Activated gamma-delta T cell treated with anti-CD3 and anti-CD28 coated beads, Interleukin-2, amount 50 U/mL, for 16 hours (primary cell): Measurements from ENCODE around the gene ANXA6.

Experiments
- DNase-seq: peaks from one replicate; pipeline ENCODE4 v3.0.0-alpha.2; 2020; ENCODE audit warnings: low read depth

Gene ANXA6

DNA sequence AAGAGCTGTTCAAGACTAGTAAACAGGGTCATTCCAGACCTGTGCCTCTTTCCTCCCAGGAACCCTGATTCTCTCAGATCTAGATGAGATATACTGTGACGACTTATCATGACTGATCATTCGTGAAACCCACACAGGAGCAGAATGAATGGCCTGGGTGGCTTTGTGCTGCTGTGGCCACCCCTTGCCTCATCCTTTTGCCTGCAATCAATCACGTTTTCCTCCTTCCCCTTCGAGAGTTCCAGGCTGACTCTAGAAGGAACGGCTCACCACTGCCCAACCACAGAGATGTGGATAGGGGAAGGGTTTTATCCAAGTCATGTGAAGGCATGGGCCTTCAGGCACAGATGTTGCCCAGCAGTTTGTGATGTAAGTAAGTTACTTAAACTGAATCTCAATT is 5.8 kb downstream of the ANXA6 start:
- no peak for DNase-seq

DNA sequence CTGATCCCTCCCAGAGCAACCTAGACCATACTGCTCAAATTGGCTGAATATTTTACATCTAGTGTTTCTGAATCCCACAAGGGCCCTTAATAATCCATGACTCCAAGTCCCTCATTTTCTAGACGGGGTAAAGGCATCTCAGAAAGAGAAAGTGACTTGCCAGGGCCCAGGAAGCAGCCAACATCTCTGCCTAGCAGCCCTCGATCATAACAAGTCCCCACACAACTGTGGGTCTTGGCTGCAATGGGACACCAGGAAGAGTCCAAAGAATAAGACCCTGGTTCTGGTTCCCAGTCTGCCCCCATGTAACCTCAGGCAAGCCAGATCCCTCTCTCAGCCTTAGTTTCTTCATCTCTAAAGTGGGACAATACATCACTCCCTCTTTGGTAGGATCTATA is 6.3 kb downstream of the ANXA6 start:
- no peak for DNase-seq

DNA sequence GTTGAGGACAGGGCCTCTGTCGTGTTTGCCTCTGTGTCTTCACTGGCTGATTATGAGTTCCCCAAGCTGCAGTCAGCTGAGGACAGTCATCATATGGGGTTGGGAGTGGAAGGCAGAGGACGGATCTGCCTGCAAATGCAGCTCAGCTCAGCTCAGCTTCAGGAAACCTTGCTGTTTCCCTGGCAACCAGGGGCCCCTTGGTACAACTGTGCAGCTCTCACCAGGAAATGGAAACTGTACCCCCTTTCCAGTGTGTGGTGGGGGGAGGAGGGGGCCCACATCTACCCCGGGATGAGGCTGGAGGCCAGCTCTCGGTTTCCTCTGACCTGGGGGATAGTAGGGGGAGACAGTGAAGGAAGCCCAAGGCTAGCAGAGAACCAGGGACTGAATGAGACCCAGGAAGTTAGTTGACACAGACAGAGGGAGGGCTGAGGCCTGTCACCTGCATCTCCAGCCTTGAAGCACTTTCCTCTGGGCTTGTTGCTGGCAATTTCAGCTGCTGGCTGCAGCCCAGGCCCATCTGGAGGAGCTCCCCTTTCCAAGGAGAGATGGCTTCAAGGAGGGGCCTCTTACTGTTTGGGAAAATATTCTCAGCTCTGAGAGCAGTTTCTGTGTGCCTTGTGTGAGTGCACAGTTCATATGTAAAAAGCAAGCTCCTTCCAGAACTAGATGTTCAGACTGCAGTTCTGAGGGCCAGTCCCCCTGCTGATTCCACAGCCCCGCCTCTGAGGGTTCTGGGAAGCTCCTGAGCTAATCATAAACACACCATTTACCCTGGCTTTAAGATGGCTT is 6.9 kb downstream of the ANXA6 start:
- DNase-seq, result peak; percentile 52

DNA sequence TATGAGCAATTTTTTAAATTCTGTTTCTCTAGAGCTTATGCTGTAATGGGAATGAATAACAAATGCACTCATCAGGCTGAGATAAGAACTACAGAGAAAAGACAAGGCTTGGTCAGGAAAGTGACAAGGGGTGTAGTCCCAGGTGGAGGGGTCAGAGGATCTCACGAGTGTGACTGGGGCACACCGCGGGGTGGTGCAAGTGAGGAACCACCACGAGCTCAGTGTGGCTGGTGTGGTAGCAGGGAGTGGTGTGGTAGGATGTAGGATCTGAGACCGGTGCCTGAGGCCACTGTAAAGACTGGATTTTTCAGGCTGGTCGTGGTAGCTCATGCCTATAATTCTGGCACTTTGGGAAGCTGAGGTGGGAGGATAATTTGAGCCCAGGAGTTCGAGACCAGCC is 9.0 kb downstream of the ANXA6 start:
- no peak for DNase-seq

DNA sequence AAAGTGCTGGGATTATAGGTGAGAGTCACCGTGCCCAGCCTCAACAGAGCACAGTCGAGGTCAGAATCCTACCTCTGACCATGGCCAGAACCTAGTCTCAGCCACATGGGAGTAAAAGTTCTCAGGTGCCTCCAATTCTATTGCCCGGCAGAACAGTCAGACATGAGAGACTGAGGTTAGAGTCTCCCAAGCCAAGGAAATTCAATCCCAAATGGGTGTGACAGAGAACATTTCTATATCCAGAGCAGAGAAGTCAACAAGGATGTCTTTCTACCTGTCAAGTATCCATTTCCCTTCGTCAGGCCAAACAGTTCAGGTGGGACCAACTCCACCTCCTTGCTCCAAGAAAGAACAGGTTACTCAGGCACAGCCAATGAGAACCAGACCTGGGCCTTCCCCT is 10.5 kb downstream of the ANXA6 start:
- DNase-seq, result no peak

DNA sequence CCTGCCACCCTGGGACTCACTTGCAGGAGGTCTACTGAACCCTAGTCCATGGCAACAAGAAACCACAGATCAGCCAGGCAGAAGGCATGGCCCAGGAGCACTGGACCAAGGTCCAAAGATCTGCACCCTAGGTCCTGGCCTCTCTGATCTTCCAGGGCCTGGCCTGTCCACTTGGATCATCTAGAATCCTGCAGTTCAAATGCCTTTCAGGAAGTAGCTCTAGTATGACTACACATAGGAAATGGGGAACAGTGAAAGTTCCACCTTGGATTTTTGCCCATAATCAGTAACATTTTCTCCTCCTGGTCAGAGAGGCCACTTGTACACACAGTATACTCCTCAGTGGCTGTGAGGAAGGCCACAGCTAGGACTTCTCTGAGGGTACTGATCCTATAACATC is 11.5 kb downstream of the ANXA6 start:
- DNase-seq, result no peak

DNA sequence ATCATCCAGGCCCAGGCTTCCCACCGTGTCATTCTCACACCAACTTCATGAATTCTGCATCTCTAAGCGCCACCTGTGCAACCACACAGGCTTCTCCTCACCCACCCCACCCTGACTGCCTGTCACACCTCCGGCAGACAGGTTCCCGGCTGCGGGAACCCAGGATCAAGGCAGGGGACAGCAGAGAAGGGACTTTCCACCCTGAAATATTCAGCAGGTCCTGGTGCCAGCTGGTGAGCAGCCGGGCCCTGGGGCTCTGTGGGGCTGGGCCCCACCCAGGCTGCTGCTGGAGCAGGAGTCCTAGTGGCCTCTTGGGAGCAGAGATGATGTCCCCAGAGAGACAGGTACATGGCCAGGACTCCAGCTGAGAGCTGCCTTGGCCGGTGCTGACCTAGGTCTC is 12.7 kb downstream of the ANXA6 start:
- no peak for DNase-seq

DNA sequence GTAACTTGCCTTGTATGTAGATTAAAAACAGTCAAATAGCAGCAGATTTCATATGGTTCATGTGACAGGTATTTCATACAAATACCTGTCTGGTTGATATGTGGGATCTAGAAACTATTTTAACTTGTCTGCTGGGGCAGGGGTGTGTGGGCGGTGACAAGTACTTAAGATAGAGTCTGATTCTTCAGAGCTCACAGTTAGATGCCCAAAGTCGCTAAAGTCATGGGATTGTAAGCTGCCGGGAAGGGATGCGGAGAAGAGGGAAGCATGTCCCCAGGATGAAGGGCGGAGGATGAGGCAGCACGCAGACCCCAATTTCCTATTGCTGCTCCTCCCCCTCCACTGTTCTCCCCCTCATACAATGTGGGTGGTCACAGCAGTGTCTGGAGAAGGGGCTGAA is 13.3 kb downstream of the ANXA6 start:
- DNase-seq, result no peak

DNA sequence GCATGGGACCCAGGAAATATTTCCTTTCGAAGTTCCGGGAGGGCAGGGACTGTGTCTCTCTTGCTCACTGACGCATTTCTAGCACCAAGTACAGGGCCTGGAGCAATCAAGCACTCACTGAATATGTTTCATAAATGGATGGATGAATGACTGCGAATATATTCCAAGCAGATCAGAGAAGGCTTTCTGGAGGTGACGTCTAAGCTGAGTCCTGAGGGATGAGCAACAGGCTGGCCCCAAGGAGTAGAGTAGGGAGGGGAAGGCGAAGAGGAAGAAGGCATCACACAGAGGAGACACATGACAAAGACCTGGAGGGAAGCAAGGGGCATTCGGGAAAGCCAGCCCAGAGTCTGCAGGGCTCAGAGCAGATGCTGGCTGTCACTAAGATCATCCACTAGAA is 13.9 kb downstream of the ANXA6 start:
- no peak for DNase-seq

DNA sequence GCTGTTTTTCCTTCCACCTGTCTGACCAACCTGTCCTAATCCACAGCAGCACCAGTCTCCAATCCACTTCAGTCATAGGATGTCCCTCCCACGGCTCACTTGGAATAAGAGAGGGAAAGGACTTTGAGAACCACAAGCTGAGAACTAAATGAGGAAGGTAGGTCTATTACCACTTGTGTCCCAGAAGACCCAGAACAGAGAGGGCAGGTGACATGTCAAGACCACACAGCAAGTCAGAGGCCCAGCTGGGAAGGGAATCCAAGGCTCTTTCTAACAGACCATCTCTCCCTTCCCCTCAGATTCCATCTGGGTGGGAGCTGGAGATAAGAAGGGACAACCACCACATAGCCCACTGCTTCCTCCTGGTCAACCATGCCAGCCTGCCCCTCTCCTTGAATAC is 14.6 kb downstream of the ANXA6 start:
- no peak for DNase-seq

DNA sequence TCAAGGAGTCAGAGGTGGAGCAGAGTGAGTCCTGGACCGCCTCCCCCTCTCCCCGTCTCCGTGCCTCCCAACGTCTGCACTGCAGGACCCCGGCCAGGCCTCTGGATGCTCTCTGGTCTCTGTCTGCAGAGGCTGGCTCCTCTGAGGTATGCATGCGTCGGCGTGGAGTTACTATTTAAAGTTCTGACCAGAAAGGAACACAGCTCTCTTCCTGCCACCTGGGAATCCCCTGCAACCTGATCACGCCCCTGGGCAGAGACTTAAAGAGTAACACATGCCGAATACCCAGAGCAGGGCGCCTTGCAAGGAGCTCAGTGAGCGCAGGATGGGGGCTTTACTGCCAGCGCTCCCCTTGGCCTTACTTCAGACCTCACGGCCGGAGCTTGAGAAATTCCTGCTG is 16.0 kb downstream of the ANXA6 start:
- peak; percentile 55 for DNase-seq

DNA sequence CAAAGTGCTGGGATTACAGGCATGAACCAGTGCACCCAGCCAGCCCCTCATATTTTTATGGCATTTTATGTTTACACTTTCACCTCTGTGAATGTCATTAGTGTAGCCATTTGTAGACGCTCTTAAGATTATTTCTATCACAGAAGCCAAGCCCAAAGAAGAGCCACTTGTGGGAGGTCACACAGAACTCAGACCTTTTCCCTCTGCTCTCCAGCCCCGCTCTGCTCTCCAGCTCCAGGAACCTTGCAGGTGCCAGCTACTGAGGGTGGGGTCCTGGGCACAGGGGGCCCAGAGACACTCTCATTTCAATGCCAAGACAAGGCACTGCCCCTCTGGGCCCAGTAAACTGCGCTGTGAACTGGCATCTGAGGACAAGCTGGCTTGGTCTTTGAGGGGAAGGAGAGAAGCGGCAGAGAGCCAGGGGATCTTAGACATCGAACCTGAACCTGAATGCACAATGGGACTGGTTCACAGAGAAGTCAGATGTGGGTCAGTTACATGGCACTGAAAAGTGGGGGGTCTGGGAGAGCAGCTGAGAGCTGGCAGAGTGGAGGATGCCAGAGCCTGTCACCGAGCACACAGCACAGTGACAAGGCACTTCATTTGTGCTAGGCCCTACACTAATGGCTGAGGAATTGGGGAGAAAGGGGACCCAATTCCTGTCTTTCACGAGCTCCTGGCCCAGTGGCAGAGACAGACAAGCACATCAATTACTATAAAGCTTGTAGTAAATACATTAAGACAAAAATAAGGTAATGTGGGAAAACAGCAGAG is 16.7 kb downstream of the ANXA6 start:
- DNase-seq, result no peak

DNA sequence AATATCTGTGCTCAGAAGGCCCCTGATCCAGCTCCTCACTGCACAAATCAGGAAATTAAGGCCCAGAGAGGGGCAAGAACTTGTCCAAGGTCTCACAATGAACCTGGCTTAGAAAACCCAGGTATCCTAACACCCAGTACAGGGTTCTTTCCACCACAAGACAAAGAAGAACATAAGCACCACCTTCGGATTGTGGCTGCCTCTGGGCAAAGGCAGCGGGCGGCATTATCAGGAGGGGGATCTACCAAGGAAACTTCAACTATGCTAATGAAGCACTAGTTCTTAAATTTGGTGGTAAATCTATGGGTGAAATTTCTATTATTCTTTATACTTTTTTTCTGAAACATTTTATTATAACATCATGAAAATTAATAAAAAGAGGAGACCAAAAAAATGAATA is 17.9 kb downstream of the ANXA6 start:
- DNase-seq, result no peak

DNA sequence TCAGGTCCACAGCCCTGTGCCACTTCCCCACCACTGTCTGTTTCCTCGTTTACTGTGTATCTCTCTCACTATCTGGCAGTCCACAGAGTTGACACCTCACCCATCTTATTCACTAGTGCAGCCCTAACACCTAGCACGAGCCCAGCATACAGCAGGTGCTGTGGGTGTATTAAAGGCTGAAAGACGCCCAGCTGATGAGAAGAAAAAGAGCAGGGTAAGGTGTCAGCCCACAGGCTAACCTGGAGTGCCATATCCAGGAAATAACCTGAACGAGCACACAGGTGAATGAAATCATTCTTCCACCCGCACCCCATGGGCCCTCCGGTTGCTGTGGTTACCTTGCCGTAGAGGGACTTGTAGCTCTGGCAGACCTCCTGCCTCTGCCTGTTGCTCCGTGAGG is 18.6 kb downstream of the ANXA6 start:
- DNase-seq, result peak; percentile 36

DNA sequence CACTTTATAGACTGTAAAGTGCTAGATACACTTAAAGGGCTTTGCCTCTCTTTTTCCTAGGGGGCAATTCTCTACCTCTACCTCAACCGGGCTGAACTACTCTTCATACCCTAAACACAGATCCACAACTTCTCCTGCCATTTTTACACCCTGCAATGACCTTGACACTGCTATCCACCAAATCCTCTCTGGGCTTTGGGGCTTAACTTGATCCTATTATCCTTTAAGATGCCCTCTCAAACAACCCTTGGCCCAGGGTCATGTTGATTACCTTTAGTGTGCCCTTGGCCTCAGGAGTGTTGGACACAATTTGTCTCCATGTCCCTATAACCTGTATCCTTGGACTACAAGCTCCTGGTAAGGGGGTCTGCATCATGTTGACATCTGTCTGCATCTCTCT is 19.5 kb downstream of the ANXA6 start:
- DNase-seq, result no peak

DNA sequence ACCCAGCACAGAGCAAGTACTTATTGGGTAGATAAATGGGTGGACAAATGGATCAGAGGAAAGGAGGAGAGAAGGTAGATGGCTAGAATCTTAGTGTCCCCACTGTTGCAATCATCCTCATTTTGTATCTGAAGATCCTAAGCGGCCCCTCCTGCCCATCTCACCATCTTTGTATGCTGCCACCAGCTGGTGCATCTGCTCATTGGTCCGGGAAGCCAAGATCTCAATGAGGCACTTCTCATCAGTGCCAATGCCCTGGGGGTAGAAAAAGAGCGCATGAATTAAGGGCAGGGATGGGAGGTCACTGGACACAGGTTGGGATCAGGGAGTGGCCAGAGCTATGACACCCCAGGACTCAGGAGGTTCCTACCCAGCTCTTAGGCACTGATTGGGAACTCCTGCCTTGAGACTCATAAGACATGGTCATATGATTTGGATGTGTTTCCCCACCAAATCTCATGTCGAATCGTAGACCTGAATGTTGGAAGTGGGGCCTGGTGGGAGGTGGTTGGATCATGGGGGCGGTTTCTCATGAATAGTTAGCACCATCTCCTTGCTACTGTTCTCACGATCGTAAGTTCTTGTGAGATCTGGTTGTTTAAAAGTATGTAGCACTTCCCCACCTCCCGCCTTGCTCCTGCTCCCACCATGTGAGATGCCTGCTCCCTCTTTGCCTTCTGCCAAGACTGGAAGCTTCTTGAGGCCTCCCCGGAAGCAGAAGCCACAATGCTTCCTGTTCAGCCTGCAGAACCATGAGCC is 20.3 kb downstream of the ANXA6 start:
- no peak for DNase-seq

DNA sequence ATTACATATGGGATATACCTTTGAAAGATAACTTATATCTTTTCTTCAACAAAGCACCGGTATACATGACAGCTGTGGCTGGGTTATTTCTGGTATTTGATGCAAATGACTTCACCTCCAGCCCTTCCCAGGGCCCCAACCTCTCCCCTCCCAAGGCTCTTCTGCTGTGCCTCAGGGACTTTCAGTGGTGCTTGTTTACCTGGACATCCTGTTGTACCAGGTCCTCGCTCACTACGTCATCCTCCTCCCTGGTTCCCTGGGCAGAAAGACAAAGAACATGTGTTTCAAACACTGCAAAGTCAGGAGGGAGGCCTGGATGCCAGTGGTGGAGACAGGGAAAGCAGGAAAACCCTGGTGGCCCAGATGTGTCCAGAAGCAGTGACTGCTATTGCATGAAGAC is 23.4 kb downstream of the ANXA6 start:
- no peak for DNase-seq

DNA sequence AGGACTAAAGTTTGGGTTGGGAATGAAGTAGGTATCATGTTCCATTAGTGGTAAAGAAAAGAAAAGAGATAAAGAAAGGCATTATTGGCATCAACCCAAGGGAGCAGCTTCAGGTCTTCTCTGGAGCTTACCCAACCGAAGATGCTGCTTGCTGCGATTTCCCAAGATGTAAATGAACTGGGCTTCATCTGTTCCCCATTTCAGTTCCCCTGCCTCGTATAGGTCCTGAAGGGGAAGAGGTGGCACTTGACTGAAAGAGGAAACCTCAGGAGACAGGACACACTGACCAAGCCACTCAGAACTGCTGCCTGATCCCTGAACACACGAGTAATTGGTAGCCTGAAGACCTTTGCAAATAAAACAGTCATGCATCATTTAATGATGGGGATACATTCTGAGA is 24.6 kb downstream of the ANXA6 start:
- no peak for DNase-seq

DNA sequence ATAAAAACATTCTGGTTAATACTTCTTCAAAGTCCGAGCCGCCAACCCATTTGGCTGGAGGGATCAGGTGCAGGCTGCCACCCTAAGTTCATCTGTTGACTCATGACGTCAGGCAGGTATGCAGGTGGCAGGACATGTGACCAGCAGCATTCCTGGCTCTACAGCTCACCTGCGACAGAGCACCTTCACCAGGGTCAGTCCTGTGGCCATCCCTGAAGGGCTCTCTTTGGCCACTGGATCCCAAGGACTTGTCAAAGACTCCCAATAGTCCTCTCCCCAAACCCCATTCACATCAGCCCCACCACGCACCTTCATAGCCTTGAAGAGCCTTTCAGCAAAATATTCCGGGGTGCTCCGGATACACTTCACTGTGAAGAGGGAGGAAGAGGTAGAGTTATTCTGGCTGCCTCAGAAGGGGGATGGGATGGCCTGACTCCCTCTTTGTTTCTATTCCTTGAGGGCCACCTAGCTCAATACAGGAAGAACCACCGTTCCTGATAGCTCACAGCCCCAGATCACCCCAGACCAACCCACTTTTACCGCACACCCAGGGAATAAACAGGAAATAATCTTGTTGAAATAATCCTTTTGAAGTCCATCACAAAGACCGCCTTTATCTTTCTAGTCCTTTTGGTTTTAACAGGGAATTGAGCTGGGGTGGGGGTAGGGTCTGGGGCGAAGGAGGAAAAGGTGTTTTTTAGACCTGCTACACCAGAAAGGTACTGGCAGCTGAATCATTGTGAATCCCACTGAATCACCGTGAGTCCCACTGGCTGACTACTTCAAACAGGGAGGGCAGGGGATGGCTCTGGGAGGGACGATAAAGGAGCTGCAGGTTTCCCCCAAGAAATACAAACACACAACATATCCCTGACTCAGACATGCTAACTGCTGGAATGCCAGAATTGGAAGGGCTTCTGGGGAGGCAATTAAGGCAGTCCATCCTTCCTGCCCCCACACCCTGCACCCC is 26.4 kb downstream of the ANXA6 start:
- no peak for DNase-seq

DNA sequence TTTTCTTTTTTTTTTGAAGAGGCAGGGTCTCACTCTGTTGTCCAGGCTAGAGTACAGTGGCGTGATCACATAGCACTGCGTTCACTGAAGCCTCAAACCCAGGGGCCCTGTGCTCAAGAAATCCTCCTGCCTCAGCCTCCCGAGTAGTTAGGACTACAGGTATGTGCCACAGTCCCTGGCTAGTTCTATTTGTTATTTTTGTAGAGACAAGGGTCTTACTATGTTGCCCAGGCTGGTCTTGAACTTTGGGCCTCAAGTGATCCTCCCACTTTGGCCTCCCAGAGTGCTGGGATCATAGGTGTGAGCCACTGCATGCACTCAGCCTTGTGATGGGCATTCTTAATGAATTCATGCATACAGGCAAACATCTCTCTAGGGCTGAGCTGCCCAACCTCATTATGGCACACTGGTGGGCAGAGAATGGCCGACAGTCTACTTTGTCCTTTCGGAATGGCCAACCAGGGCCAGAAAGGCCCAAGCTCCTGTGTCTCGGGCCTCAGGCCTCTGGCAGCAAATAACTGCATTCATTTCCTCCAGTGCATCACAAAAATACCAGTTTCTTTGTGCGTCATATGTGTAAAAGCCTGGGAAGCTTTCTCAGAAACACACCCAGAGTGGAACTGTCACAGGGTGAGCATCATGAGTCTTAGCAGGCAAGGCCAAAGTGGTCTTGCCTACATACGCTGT is 27.2 kb downstream of the ANXA6 start:
- no peak for DNase-seq

DNA sequence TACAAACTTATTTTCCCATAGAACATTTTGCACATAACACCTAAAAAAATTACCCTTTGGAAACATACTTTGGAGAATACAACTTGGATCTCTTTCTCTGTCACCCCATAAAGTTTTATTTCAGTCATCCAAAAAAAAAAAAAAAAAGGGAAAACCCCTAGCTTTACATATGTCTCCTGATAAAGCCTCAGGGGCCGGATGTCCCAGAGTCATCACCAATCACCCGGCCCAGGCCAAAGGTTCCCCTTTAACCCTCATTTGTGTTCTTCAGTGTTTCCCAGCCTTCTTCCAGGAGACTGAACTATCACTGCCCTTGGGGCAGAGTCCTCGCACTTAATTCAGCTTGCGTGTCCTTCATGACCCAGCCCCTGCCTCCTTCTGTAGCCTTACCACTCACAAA is 28.8 kb downstream of the ANXA6 start:
- no peak for DNase-seq
